Smooth muscle cell (in vitro differentiated cells): ENCODE results near the gene USF2. TPM values are rescaled to one million over a fixed set of nuclear protein-coding genes. Genes with fewer than 3 reads are reported as not detected.

Experiments
- DNase-seq: peaks from one replicate; lab custom pipeline; 2025; ENCODE audit not compliant: unreplicated experiment; lab: John Stamatoyannopoulos, UW
- H2AFZ ChIP-seq: fragments of 200-600 bp; sonication (generic); 2 replicates; pipeline ENCODE4 v1.6.0; 2016; ENCODE audit warnings: antibody characterized with exemption, low read depth, mild to moderate bottlenecking
- H3F3A ChIP-seq: fragments of 200-600 bp; sonication (generic); 2 replicates; pipeline ENCODE4 v1.6.0; 2017; ENCODE audit warnings: antibody characterized with exemption, low read depth
- H3K27ac ChIP-seq: fragments of 200-600 bp; sonication (generic); 2 replicates; pipeline ENCODE4 v1.5.1; 2016; ENCODE audit warnings: low read depth, mild to moderate bottlenecking
- H3K27me3 ChIP-seq: fragments of 200-600 bp; sonication (generic); 2 replicates; pipeline ENCODE4 v1.6.1; 2016; ENCODE audit warnings: low read depth, mild to moderate bottlenecking
- H3K36me3 ChIP-seq: fragments of 200-600 bp; sonication (generic); 2 replicates; pipeline ENCODE4 v1.5.1; 2016; ENCODE audit warnings: low read depth
- H3K4me1 ChIP-seq: fragments of 200-600 bp; sonication (generic); 2 replicates; pipeline ENCODE4 v1.5.1; 2016; ENCODE audit warnings: low read depth
- H3K4me2 ChIP-seq: fragments of 200-600 bp; sonication (generic); 2 replicates; pipeline ENCODE4 v1.6.0; 2016; ENCODE audit warnings: mild to moderate bottlenecking
- H3K4me3 ChIP-seq: fragments of 200-600 bp; sonication (generic); 2 replicates; pipeline ENCODE4 v1.5.1; 2016; ENCODE audit warnings: mild to moderate bottlenecking
- H3K79me2 ChIP-seq: fragments of 200-600 bp; sonication (generic); 2 replicates; pipeline ENCODE4 v1.6.0; 2016; ENCODE audit warnings: low read depth, mild to moderate bottlenecking
- H3K9ac ChIP-seq: fragments of 200-600 bp; sonication (generic); 2 replicates; pipeline ENCODE4 v1.6.0; 2016; ENCODE audit warnings: low read depth
- H3K9me3 ChIP-seq: fragments of 200-600 bp; sonication (generic); replicated peaks from 2 replicates; pipeline ENCODE4 v1.5.1; 2016; ENCODE audit warnings: low read depth
- H4K20me1 ChIP-seq: fragments of 200-600 bp; sonication (generic); 2 replicates; pipeline ENCODE4 v1.6.0; 2016; ENCODE audit warnings: low read depth
- CTCF ChIP-seq: fragments of 200-600 bp; sonication (generic); IDR thresholded peaks from 2 replicates; pipeline ENCODE4 v1.5.1; 2017; ENCODE audit warnings: borderline replicate concordance, mild to moderate bottlenecking, antibody characterized with exemption; ENCODE audit not compliant: insufficient read depth, poor library complexity, severe bottlenecking
- WGBS: methylation state at CpG from one replicate; pipeline ENCODE4 v1.1.7; 2016; ENCODE audit warnings: low lambda C conversion rate; 5-methylcytosine and 5-hydroxymethylcytosine counted together
- polyA plus RNA-seq: library from polyadenylated mRNA; unstranded; fragments of >200 nt; fragmentation: Nextera tagmentation; extraction: Ambion mirVana; gene quantifications from 2 replicates; pipeline ENCODE4 v1.2.1, GENCODE V29; 2016
- total RNA-seq: library from RNA; depleted of rRNA; stranded (reverse); fragments of >200 nt; gene quantifications from 2 replicates; pipeline ENCODE4 v1.2.3, GENCODE V29; 2014

USF2 gene
- total and polyA plus RNA-seq, 2 experiments from 2014 or later, result 20.0 to 34.4 TPM

- no peak overlapping the region for H3K9ac ChIP-seq
- no peak overlapping the region for H3K4me2 ChIP-seq
- TF ChIP-seq CTCF, result no peak
- no peaks in the 10 kb centered on the region for H4K20me1 ChIP-seq
- no peaks in the 10 kb centered on the region for H3F3A ChIP-seq
- H2AFZ ChIP-seq, result no peak overlapping the region
- H3K36me3 ChIP-seq, result no peaks in the 10 kb centered on the region
- no peaks in the 10 kb centered on the region for H3K79me2 ChIP-seq
- no peaks in the 10 kb centered on the region for H3K4me1 ChIP-seq
- WGBS, result 98% methylated on average over 2 of the region's 2 CpGs
- no peak overlapping the region for H3K27ac ChIP-seq
- no peak for DNase-seq
- H3K27me3 ChIP-seq, result peaks cover 50% of the 10 kb centered on the region
- no peaks in the 10 kb centered on the region for H3K9me3 ChIP-seq
- no peak overlapping the region for H3K4me3 ChIP-seq
Observed at GRCh38 chr19:35251456-35251855, 17.3 kb upstream of the USF2 start.

GRCh38 chr19:35253316-35254286, 15.2 kb upstream of the USF2 start:
- Histone ChIP-seq H2AFZ (no peak overlapping the region), H3K27ac (no peak overlapping the region), H3K4me3 (no peak overlapping the region), H3K79me2 (no peaks in the 10 kb centered on the region), H3F3A (no peaks in the 10 kb centered on the region), H3K36me3 (no peaks in the 10 kb centered on the region), H3K9ac (no peak overlapping the region), H4K20me1 (no peaks in the 10 kb centered on the region), H3K4me1 (no peaks in the 10 kb centered on the region), H3K9me3 (no peaks in the 10 kb centered on the region), H3K4me2 (no peak overlapping the region), H3K27me3 (peaks cover 28% of the 10 kb centered on the region)
- TF ChIP-seq CTCF, result no peak
- WGBS, result 91% methylated on average over 9 of the region's 9 CpGs
- no peak for DNase-seq

- no peaks in the 10 kb centered on the region for H3K79me2 ChIP-seq
- H3K27me3 ChIP-seq, result peaks cover 18% of the 10 kb centered on the region
- 94% methylated on average over 17 of the region's 17 CpGs for WGBS
- H3K27ac ChIP-seq, result no peak overlapping the region
- no peaks in the 10 kb centered on the region for H3F3A ChIP-seq
- no peaks in the 10 kb centered on the region for H3K36me3 ChIP-seq
- H3K9me3 ChIP-seq, result no peaks in the 10 kb centered on the region
- no peak overlapping the region for H3K9ac ChIP-seq
- DNase-seq, result no peak
- H3K4me1 ChIP-seq, result no peaks in the 10 kb centered on the region
- TF ChIP-seq CTCF, result no peak
- no peak overlapping the region for H2AFZ ChIP-seq
- H4K20me1 ChIP-seq, result no peaks in the 10 kb centered on the region
- no peak overlapping the region for H3K4me2 ChIP-seq
- no peak overlapping the region for H3K4me3 ChIP-seq
Observed at GRCh38 chr19:35254341-35255297, 14.1 kb upstream of the USF2 start.
